Activated naive CD4-positive, alpha-beta T cell treated with anti-CD3 and anti-CD28 coated beads, Interleukin-2, amount 10 ng/mL, durations not matched to agents 5 hours and 36 hours (primary cell): ENCODE data around the gene TTLL4. TPM values are rescaled to one million over a fixed set of nuclear protein-coding genes. Genes with fewer than 3 reads are reported as not detected.

Experiments
- total RNA-seq, 2 experiments: library from RNA; stranded (reverse); gene quantifications; one replicate each; pipeline ENCODE4 v1.2.3, GENCODE V29; 2021

TTLL4 gene, protein sequence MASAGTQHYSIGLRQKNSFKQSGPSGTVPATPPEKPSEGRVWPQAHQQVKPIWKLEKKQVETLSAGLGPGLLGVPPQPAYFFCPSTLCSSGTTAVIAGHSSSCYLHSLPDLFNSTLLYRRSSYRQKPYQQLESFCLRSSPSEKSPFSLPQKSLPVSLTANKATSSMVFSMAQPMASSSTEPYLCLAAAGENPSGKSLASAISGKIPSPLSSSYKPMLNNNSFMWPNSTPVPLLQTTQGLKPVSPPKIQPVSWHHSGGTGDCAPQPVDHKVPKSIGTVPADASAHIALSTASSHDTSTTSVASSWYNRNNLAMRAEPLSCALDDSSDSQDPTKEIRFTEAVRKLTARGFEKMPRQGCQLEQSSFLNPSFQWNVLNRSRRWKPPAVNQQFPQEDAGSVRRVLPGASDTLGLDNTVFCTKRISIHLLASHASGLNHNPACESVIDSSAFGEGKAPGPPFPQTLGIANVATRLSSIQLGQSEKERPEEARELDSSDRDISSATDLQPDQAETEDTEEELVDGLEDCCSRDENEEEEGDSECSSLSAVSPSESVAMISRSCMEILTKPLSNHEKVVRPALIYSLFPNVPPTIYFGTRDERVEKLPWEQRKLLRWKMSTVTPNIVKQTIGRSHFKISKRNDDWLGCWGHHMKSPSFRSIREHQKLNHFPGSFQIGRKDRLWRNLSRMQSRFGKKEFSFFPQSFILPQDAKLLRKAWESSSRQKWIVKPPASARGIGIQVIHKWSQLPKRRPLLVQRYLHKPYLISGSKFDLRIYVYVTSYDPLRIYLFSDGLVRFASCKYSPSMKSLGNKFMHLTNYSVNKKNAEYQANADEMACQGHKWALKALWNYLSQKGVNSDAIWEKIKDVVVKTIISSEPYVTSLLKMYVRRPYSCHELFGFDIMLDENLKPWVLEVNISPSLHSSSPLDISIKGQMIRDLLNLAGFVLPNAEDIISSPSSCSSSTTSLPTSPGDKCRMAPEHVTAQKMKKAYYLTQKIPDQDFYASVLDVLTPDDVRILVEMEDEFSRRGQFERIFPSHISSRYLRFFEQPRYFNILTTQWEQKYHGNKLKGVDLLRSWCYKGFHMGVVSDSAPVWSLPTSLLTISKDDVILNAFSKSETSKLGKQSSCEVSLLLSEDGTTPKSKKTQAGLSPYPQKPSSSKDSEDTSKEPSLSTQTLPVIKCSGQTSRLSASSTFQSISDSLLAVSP
- 10 to 100 TPM; 22.1 to 28.6 TPM for total RNA-seq

DNA sequence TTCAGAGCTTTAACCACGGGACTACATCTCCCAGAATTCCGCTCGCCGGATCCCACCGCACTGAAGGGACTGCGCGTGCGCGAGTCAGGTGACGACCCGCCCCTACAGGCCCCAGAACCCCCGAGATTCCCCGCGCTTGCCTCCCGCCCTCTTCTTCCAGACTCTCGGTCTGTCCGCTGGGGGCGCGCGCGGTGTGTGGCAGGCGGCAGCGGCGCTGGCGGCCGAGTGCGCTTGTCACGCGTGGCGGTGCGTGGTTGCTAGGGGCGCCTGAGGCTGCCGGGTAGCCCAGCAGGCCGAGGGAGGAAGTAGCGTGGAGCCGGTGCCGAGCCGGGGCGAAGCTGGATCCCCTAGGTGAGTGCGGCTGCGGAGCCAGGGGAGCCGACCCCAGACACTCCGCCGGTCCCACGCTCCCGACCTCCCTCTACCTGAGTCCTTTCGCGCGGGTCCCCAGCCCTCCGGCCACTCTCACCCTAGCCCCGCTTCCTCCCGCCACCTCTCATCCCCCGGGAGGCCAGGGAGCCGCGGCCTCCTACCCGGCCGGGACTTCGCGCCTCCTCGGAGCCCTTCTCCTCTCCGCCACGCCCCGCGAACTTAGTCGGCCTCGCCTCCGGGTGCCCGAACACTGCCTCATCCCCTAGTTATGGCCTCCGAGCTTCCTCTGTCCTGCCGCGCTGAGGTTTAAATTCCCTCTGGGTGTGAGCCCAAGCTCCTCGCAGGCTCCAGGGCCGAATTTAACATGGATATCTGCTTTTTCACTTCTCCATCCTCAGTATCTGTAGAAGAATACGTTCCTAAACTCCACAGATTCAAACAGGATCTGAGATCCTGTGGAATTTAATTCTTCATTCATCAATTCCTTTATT lies at the start of gene TTLL4:
TSS of gene TTLL4 (plus strand) at position 149 of the 863 bp plus-strand sequence. CDS start 26,842 bp downstream, outside the sequence.

DNA sequence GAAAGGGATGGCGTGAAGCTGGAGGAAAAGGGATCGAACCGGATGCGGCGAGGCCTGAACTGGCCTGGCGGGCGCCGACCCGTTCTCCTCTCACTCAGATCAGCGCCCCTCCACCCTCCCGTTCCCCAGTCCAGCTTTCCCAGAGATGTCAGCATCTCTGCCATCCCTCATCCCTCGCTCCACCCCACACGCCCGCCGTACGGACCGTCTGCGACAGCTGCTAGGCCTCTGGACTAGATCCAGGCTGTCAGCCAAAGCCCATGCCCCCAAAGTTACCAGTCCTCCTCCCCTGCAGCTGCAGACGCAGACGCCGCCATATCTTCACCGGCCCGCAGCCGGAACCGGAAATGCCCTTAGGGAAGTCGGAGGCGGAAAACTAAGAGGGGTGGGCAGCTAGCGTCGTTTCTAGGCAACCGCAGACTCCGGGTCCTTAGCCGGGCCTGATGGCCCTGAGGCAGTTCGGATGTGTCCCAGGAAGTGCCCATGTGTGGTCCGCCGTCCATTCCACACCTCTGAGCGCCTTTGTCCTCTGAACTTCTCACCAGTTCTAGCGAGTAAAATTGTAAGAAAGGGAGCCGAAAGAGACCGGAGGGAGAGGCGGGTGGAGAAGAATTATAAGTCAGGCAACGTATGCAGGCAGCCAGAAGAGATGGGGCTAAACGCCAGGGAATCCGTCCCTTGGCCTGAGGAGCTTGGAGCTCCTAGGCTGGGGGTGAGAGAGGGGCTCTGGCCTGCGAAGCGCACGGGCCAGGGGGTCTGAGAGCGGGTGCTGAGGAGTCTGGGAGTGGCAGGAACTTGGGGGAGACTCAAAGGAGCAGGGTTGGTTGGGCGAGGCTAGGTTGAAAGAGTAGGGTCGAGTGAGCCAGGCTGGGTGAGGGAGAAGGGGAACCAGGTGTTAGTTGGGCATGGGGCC lies 38.7 kb upstream of the TTLL4 start, which contains the start of the genes RNF25 and STK36:
TSS of gene RNF25 (minus strand) at position 349 of the 913 bp plus-strand sequence. CDS start at position 317, 32 bp downstream.
TSS of gene STK36 (plus strand) at position 433 of the 913 bp plus-strand sequence. CDS start 744 bp downstream, outside the sequence.

GRCh38 chr2:218781691-218782527 lies 71.3 kb downstream of the TTLL4 start, which contains the start of gene CYP27A1:
CYP27A1 (plus strand) TSS chr2:218782147; CDS start chr2:218782183, 36 bp downstream.

Other genes with a start within 250 kb of the TTLL4 start
- gene USP37, start 142.5 kb upstream of the TTLL4 start, total RNA-seq = 10 to 100 TPM; 24.8 to 25.6 TPM
- 10 to 100 TPM; 68.5 to 71.4 TPM for gene CNOT9, start 142.0 kb upstream of the TTLL4 start, total RNA-seq
- gene PLCD4, start 102.9 kb upstream of the TTLL4 start, total RNA-seq = under 1 TPM; 0.29 to 0.38 TPM
- gene ZNF142, start 51.2 kb upstream of the TTLL4 start, total RNA-seq = 10 to 100 TPM; 41.4 to 42.7 TPM
- 10 to 100 TPM; 39.7 to 42.6 TPM for gene BCS1L, start 51.2 kb upstream of the TTLL4 start, total RNA-seq
- gene RNF25, start 38.8 kb upstream of the TTLL4 start, total RNA-seq = 10 to 100 TPM; 17.9 to 20.3 TPM
- gene STK36, start 38.7 kb upstream of the TTLL4 start, total RNA-seq = 10 to 100 TPM; 13.5 to 18.8 TPM
- gene CYP27A1, start 71.3 kb downstream of the TTLL4 start, total RNA-seq = under 1 TPM in 1 of 2 experiments, not detected in 1; 0.10 TPM
- not detected for gene PRKAG3, start 121.0 kb downstream of the TTLL4 start, total RNA-seq
- gene WNT6, start 149.0 kb downstream of the TTLL4 start, total RNA-seq = not detected
- under 1 TPM; 0.10 to 0.15 TPM for gene WNT10A, start 170.0 kb downstream of the TTLL4 start, total RNA-seq
- gene CDK5R2, start 248.8 kb downstream of the TTLL4 start, total RNA-seq = not detected